Omental fat pad (tissue), 4 donors: ENCODE results near the gene EIF4E1B. TPM values are rescaled to one million over a fixed set of nuclear protein-coding genes. Genes with fewer than 3 reads are reported as not detected.

ENCODE experiments used
- ATAC-seq: fragments of 150-250 bp; one replicate; pipeline ENCODE4 v1.9.1; 2016; ENCODE audit warnings: mild to moderate bottlenecking, moderate library complexity; ENCODE audit not compliant: low FRiP score
- DNase-seq: peaks from one replicate; pipeline ENCODE4 v3.0.0-alpha.2; 2019; ENCODE audit warnings: low spot score
- CTCF ChIP-seq, 3 donors: fragments of 450-650 bp; IDR thresholded peaks; one replicate each; pipeline ENCODE4 v1.5.1; 2016 to 2017; ENCODE audit warnings: antibody characterized with exemption in 3 of 3, mild to moderate bottlenecking in 3 of 3, moderate library complexity in 2 of 3
- total RNA-seq, 4 donors: library from RNA; depleted of rRNA; stranded (reverse); fragments of >200 nt; gene quantifications; one replicate each; pipeline ENCODE4 v1.1.0, GENCODE V29; 2016

The EIF4E1B gene
- total RNA-seq, 4 donors from 2014 or later, result not detected

GRCh38 chr5:176671890-176672747 is 41.6 kb downstream of the EIF4E1B start:
- DNase-seq, result no peak
- no peak for ATAC-seq
- no peak for TF ChIP-seq CTCF (IDR thresholded peaks at IDR 0.05)

- no peak for TF ChIP-seq CTCF (IDR thresholded peaks at IDR 0.05)
- DNase-seq, result no peak
- ATAC-seq, result no peak
Measured at GRCh38 chr5:176673651-176674583, 43.4 kb downstream of the EIF4E1B start.

GRCh38 chr5:176674799-176675198 is 44.3 kb downstream of the EIF4E1B start:
- TF ChIP-seq CTCF (IDR thresholded peaks at IDR 0.05), result no peak
- ATAC-seq (no peak), DNase-seq (no peak)

GRCh38 chr5:176675676-176676360 is 45.3 kb downstream of the EIF4E1B start:
- ATAC-seq (no peak), DNase-seq (no peak)
- TF ChIP-seq CTCF (IDR thresholded peaks at IDR 0.05), result no peak

GRCh38 chr5:176676361-176676824 is 45.9 kb downstream of the EIF4E1B start:
- ATAC-seq (no peak), DNase-seq (no peak)
- TF ChIP-seq CTCF (IDR thresholded peaks at IDR 0.05), result no peak

GRCh38 chr5:176677209-176677939 is 46.9 kb downstream of the EIF4E1B start:
- no peak for TF ChIP-seq CTCF (IDR thresholded peaks at IDR 0.05)
- no peak for ATAC-seq

More at GRCh38 chr5:176677209-176677939, 46.9 kb downstream of the EIF4E1B start:
- DNase-seq, result no peak
